ENCODE measurements around the gene YIF1B. TPM values are rescaled to one million over a fixed set of nuclear protein-coding genes. Genes with fewer than 3 reads are reported as not detected.
A peak's percentile ranks its signal among the peaks of the same experiment; 100 is the strongest.

The YIF1B gene
- total RNA-seq, 1 donor from 2014 or later = 41.7 TPM

DNA sequence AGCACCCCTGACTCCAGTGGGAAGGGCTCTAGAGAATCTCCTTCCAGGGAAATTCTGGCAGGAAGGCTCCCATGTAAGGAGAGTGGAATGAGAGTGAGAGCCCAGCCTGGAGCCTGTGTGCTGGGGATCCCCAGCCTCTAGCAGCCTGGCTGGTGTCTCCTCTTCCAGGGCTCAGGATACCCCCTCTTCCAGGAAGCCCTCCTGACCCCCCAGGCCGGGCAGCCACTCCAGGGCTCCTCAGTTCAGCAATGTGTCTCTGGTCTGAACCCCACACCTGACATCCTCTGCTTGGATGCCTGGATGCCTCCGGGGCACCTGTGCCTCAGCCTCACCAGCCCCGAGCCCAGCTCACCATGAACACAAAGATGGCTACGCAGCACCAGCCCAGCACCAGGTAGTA is 8.7 kb downstream of the YIF1B start:
- ATAC-seq = no peak
- no peak for DNase-seq (ENCODE audit: low spot score)

DNA sequence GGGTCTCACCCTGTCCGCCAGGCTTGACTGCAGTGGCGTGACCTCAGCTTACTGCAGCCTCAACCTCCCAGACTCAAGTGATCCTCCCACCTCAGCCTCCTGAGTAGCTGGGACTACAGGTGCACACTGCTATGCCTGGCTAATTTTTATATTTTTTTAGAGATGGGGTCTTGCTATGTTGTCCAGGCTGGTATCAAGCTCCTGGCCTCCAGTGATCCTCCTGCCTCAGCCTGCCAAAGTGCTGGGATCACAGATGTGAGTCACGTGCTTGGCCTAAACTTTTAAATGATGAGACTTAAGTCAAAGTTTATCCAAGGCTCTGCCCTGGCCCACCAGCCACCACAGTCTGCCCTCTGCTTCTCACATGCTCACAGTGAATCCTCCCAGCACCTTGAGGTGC is 9.5 kb downstream of the YIF1B start:
- no peak for DNase-seq (ENCODE audit: low spot score)
- ATAC-seq = no peak

DNA sequence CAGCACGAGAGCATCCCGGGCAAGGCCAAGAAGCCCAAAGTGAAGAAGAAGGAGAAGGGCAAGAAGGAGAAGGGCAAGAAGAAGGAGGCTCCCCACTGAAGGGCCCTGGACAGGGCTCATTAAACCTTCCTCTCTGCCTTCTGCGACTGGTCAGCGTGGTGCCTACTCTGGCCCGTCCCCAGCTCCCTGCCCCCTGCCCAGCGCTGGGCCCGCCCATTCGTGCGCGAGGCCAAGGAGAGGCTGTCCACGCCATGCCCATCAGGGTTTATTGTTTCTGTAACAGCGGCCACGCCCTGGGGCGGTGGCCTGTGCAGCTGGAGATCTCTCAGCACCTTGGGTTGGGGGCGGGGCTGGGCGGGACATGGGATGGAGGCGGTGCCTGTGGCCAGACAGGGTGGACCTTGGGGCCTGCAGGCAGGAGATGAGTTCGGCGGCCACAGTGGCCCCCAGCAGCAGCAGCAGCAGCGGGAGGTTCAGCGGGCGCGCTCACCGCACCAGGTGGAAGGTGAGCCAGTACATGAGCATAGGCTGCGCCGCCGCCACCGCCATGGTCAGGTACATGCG is 10.8 kb downstream of the YIF1B start:
- ATAC-seq = no peak
- DNase-seq (ENCODE audit: low spot score) = no peak

- ATAC-seq (no peak), DNase-seq (ENCODE audit: low spot score) (no peak)
Measured at GRCh38 chr19:38304352-38304865, 11.3 kb downstream of the YIF1B start.

GRCh38 chr19:38303517-38304351 is 12.0 kb downstream of the YIF1B start, which contains the start of gene C19orf33:
TSS of gene C19orf33 (plus strand) at chr19:38304251. CDS start at chr19:38304262, 11 bp downstream.
- no peak for DNase-seq (ENCODE audit: low spot score)
- ATAC-seq = no peak

DNA sequence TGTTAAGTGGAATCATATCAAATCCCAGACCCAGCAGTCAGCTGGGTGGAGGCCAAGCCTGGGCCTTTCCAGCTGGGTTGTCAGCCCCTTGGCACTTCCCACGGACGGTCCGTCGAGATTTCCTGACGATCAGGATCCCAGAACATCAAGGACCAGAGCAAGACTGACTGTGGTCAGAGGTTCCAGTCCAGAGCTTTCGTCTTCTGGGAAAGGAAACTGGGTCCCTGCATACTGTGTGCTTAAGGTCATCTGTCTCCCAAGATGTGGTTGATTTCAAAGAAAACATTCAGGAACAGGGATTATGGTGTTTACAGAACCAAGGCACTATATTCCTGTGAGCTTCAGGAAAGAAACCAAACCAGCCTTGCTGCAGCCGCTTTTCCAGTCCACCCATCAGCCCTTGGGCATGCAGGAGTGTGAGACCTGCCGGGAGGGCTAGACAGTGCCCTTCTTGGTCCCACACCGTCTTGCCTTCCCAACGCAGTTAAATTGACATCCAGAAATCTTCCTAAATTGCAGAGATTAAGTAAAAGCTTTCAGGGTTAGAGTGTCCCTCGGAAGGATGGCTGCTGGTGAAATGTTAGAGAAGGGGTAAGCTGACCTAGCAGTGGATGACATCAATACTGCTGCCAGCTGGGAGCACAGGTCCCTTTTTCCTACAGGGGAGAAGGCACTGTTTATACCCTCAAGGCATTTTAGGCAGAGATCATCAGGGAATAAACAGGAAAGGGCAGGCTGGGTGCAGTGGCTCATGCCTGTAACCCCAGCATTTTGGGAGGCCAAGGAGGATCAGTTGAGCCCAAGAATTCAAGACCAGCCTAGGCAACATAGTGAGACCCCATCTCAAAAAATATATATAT is 16.7 kb downstream of the YIF1B start:
- no peak for ATAC-seq
- no peak for DNase-seq (ENCODE audit: low spot score)

DNA sequence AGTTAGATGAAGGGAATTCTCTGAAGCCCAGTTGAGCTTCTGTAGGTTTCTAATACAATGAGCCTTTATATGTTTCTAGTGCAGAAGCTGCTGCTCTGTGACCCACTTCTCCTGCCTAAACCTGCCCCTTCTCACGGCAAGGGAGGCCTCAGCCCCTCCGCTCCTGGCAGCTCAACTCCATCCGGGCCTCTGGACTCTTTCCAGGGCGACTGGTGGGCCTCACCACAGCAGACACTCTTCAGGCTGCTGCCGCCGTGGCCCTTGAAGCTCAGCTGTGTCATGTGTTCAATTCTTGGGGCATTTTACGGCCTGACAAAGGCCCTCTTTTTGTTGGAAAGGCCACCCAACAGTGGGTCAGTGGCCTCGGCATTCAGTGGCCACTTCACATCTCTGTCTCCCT is 21.7 kb downstream of the YIF1B start:
- ATAC-seq (no peak), DNase-seq (ENCODE audit: low spot score) (no peak)

DNA sequence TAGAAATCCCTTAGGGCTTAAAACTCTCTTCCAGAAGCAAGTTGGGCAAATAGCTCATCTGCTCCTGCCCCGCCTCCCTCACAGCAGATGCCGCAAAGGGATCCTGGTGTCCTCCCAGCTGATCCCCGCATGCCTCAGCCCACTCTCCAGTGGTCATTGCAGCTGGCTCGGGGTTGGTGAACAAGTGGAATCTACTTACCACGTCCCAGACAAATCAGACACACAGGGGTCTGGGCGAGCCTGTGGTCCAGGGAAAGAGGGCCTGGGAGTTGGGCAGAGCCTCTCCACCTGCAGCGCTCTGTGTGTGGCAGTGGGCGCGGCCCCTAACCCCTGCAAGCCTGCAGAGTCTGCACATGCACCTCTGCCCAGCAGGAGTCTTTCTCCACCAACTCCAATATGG is 22.5 kb downstream of the YIF1B start:
- no peak for DNase-seq (ENCODE audit: low spot score)
- no peak for ATAC-seq

- DNase-seq (ENCODE audit: low spot score) = no peak
- no peak for ATAC-seq
Measured at GRCh38 chr19:38291855-38292254, 23.9 kb downstream of the YIF1B start.

- no peak for ATAC-seq
- DNase-seq (ENCODE audit: low spot score) = no peak
Measured at GRCh38 chr19:38290631-38291147, 25.1 kb downstream of the YIF1B start.

DNA sequence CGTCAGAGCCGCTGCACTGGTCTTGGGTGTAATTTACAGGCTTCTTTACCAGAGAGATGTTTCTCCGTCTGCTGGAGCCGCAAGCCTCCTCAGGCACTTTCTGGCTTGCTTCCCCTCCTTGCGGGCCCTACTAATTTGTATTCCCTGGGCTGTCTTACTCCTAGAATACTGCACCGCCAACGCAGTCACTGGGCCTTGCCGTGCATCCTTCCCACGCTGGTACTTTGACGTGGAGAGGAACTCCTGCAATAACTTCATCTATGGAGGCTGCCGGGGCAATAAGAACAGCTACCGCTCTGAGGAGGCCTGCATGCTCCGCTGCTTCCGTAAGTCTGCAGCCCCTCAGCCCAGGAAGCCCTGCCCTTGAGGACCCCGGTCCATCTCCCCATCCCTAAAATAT is 25.8 kb downstream of the YIF1B start:
- no peak for DNase-seq (ENCODE audit: low spot score)
- no peak for ATAC-seq

- no peak for ATAC-seq
- no peak for DNase-seq (ENCODE audit: low spot score)
Measured at GRCh38 chr19:38288123-38288855, 27.5 kb downstream of the YIF1B start.

DNA sequence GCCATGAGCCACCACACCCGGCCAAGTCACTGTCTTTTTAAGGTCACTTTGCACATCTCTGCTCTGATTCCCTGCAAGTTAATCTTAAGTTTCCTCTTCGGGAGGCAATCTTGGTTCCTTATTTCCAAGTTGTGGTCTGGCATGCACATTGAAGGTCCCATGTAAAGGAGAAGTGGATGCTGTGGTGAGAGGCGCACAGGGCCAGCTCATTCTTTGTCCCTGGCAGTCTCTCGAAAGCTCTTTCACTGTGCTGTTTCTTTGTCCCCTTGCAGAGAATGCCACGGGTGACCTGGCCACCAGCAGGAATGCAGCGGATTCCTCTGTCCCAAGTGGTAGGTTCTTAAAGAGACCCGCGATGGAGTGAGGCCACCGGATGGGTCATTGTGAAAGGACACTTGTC is 28.1 kb downstream of the YIF1B start:
- peak; percentile 30 for ATAC-seq
- no peak for DNase-seq (ENCODE audit: low spot score)

GRCh38 chr19:38285567-38285966 is 30.2 kb downstream of the YIF1B start:
- ATAC-seq (no peak), DNase-seq (ENCODE audit: low spot score) (no peak)

DNA sequence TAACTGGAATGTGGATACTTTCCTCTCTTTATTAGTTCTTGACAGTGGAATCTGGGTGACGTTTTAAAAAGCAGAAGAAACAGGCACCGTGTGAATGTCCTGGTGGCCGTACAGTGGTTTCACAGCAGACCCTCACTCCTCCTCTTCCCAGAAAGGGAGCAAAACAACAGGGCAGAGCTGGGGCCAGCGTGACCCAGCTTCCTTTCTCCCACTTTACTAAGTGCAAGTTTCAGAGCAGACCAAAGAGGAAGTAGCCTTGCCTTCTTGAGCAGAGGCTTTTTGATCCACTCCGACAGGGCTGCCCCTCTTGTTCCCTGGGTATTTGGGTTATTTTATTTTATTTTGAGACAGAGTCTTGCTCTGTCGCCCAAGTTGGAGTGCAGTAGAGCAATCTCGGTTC is 31.3 kb downstream of the YIF1B start:
- peak; percentile 44 for ATAC-seq
- DNase-seq (ENCODE audit: low spot score) = no peak

DNA sequence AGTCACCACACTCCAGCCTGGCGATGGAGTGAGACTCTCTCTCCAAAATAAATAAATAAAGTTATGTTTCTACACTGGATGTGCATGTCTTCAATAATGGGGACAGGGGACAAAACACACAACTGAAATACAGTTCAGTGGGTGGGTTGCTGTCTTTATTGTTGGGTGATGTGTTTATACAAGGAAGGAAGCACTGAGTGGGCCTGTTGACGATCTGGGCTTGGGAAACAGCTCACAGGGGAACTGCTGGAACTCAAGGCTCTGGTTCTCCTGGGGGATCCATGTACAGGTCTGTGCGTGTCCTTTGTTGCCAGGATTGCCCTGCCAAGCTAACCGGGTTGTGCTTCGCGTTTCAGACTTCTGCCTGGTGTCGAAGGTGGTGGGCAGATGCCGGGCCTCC is 32.5 kb downstream of the YIF1B start:
- DNase-seq (ENCODE audit: low spot score) (no peak), ATAC-seq (no peak)

DNA sequence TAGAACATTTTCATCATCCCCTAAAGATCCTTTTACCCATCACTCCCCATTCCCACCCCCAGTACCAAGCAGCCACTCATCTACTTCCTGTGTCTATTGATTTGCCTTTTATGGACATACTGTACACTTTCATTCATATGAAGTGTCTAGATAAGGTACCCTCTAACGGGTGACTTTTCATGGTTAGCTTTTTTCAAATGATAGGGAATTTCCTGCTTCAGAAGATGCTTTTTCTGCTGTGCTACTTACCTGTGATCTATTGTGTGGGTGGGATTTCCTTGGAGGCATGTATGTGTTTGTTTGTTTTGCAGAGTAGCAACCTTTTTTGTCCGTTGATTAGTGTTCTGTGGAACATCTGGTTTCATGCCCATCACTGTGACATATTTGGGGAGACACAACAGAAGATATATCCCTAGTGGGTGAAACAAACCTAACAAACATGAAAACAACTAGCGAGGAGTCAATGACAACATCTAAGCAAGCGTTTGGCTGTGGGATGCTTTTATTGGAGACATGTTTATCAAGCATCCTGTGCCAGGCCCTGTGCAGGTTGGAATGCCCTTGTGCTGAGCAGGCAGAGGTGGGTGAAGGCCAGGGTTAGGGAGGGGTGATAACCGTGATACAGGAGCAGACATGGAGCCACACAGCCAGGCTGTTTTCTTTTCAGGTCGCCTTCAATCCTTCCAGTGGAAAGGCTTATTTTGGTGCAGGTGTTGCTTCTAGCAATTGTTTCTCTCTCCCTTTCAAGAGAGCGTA is 33.8 kb downstream of the YIF1B start:
- DNase-seq (ENCODE audit: low spot score) = no peak
- ATAC-seq = no peak

DNA sequence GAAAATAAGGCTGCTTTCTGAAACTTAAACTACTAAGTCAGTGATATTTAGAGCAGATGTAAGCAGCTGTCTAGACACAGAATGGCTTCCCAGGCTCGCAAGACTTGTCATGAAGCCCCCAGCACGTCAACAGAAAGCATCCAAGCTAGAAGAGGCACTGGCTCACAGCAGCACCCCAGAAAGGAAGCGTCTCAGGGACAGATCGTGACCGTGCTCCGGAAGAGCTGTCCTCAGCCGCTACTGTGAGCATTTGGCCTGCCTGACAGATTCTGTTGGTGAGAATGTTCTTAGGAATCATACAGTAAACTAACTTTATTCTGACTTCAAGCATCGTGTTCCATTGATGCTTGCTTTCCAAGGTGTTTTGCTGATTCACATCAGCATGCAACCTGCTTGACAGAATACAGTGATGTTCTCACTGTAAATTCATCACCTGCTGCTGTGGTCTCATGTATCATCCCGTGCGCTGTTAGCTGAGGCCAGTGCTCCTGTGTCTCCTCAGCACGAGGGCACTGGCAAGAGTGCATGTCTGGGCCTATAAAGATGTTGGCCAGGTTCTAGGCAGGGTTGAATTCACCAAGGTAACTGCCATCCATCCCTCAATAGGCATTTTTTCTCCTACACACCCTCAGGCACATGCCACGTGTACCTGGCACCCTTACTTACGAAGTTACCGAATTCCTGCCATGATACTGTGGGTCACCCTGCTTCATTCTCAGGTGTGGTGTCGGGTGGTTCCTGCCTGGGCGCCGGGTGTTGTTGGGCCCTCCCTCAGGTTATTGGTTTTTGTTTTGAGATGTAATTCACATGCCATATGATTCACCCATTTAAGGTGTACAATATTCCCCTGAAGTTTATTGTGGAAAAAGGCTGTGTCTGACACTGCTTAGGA is 35.5 kb downstream of the YIF1B start:
- ATAC-seq (peak; percentile 33), DNase-seq (ENCODE audit: low spot score) (no peak)

DNA sequence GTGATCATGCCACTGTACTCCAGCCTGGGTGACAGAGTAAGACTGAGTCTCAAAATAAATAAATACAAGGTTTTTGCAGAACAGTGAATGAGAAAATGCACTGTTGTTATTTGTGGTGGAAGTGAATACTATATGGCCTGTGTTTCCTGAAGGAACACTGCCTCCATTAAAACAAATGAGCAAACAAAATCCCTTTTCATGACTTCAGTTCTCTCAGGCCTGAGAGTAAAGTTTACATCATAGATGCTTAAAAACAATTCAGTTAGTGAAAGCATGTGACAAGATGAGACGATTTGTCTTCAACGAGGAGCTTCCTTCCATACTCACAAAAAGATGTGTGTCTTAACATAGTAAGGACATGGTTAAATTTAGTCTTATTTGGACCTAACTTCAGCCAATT is 37.0 kb downstream of the YIF1B start:
- ATAC-seq = no peak
- DNase-seq (ENCODE audit: low spot score) = no peak

Data from left lobe of liver (tissue), 2 donors.